K562 (cell line): ENCODE measurements around the gene SETSIP. TPM values are rescaled to one million over a fixed set of nuclear protein-coding genes. Genes with fewer than 3 reads are reported as not detected.

Experiments used
- CREM ChIP-seq: IDR thresholded peaks from 2 replicates; pipeline ENCODE4 v1.6.1; 2014; ENCODE audit warnings: antibody characterized with exemption, low read depth
- EP400 ChIP-seq: fragments of 450-650 bp; IDR thresholded peaks from 2 replicates; pipeline ENCODE4 v1.6.1; 2017; ENCODE audit warnings: antibody characterized with exemption, mild to moderate bottlenecking, moderate library complexity
- FOXJ2 ChIP-seq: fragments of 200-800 bp; sonication (Bioruptor generic); IDR thresholded peaks from 2 replicates; pipeline ENCODE4 v1.6.1; 2016; ENCODE audit warnings: missing genetic modification characterization, missing compliant biosample characterization
- HDGF ChIP-seq: fragments of 450-650 bp; IDR thresholded peaks from 2 replicates; pipeline ENCODE4 v1.6.1; 2016
- HEY1 ChIP-seq: fragments of 250-450 bp; sonication (Bioruptor Pico); IDR thresholded peaks from 2 replicates; pipeline ENCODE4 v1.5.0; 2020; ENCODE audit warnings: mild to moderate bottlenecking, moderate library complexity, borderline replicate concordance
- NCOR1 ChIP-seq: fragments of 450-650 bp; IDR thresholded peaks from 2 replicates; pipeline ENCODE4 v1.6.1; 2016; ENCODE audit warnings: mild to moderate bottlenecking, moderate library complexity
- NRF1 ChIP-seq, 2 experiments: fragments of 450-650 bp; IDR thresholded peaks in 1 of 2; conservative IDR thresholded peaks in 1 of 2; 2 replicates each; pipeline ENCODE4 v1.6.1; 2014; ENCODE audit warnings: mild to moderate bottlenecking in 2 of 2
- POLR2A ChIP-seq: fragments of 450-650 bp; conservative IDR thresholded peaks from 2 replicates; pipeline ENCODE4 v1.6.1; 2016
- POLR2G ChIP-seq: fragments of 200-400 bp; formaldehyde crosslinking; IDR thresholded peaks from 2 replicates; pipeline ENCODE4 v1.6.1; 2017; ENCODE audit warnings: low read depth, mild to moderate bottlenecking, antibody characterized with exemption, low read length, moderate library complexity
- SRF ChIP-seq, 2 experiments: fragments of 250-450, 450-650 bp in 1 of 2; sonication (Bioruptor Pico) in 1 of 2; sonication (generic) in 1 of 2; formaldehyde crosslinking; IDR thresholded peaks; 2 replicates each; pipeline versions ENCODE4 v1.5.0 to v1.5.1; 2020 to 2022; ENCODE audit warnings: mild to moderate bottlenecking in 1 of 2, missing genetic modification reagents in 1 of 2
- ZNF212 ChIP-seq: fragments of 450-650 bp; formaldehyde crosslinking; IDR thresholded peaks from 2 replicates; pipeline ENCODE4 v1.4.0; 2020; ENCODE audit warnings: mild to moderate bottlenecking
- polyA plus RNA-seq, 8 experiments: library from polyadenylated mRNA; depleted of rRNA in 4 of 8; stranded (reverse) in 5 of 8; unstranded in 3 of 8; fragments of >200 nt; fragmentation: Nextera tagmentation in 2 of 8; fragmentation: Illumina TruSeq in 1 of 8; extraction: Ambion mirVana in 2 of 8; extraction: Trizol in 1 of 8; gene quantifications; 2 replicates each; pipeline versions ENCODE4 v1.2.1 to v1.2.3, GENCODE V29; 2011 to 2014; ENCODE audit warnings: inconsistent platforms in 1 of 8, missing spikeins in 1 of 8
- total RNA-seq, 7 experiments: library from RNA; depleted of rRNA in 6 of 7; stranded (reverse); fragments of >200 nt in 6 of 7; fragmentation: Illumina TruSeq in 2 of 7; extraction: Trizol in 2 of 7; gene quantifications; 2 replicates each; pipeline versions ENCODE4 v1.2.1 to v1.2.3, GENCODE V29; 2011 to 2021; ENCODE audit warnings: low replicate concordance in 1 of 7
- TF ChIP-seq, protein P1 (sequence below): fragments of 200-800 bp; sonication (Bioruptor generic); IDR thresholded peaks from 2 replicates; pipeline ENCODE4 v1.6.1; 2017; ENCODE audit warnings: missing genetic modification characterization, missing compliant biosample characterization
- TF ChIP-seq, protein P2 (sequence below): fragments of 450-650 bp; IDR thresholded peaks from 2 replicates; pipeline ENCODE4 v1.6.1; 2016; ENCODE audit warnings: mild to moderate bottlenecking, moderate library complexity
- TF ChIP-seq, protein P3 (sequence below): sonication (generic); formaldehyde crosslinking; IDR thresholded peaks from 2 replicates; pipeline ENCODE4 v1.8.0; 2022; ENCODE audit warnings: missing genetic modification reagents, mild to moderate bottlenecking, borderline replicate concordance

The SETSIP gene
- total and polyA plus RNA-seq, 9 of the 15 experiments (the other 6 are each of a cell fraction or from before 2014, with no cell fraction given) = 0.22 to 0.43 TPM; not detected in 7

DNA sequence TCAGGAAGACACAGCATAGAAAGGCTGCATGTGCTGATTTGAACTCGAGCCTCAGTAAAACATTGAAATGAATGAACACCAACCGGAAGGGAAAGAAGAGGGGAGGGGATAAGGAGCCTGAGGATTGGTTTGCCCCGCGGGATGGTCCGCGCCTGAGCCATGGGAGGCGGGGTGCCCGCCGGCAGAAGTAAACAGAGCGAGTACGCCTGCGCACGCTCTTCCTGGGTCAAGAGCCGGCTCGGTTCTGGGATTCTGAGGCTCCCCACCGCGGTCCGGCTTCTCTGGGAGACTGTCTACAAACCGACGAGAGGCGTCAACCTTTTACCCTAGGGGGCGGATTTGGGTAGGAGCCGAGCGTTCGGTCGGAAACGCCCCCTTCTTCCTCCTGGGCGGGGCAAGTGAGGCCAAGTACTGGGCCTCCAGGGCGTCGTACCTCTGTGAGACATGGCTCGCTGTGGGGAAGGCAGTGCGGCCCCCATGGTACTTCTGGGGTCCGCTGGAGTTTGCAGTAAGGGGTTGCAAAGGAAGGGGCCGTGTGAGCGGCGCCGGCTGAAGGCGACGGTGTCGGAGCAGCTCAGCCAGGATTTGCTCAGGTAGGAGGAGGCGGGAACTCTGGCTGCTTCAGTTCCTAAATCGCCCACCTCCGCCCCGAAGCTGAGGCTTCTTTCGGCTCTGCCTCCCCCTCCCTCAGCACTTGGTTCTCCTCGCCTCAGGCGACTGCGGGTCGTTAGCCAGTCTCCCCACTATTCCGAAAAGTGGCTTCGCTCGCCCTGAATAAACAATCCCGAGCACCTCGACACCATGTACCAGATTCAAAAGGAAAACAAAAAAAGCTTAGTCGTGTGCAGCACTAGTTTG is 5.1 kb upstream of the SETSIP start, which contains the start of gene BTBD8 (continued):
- TF ChIP-seq, protein P1, sequence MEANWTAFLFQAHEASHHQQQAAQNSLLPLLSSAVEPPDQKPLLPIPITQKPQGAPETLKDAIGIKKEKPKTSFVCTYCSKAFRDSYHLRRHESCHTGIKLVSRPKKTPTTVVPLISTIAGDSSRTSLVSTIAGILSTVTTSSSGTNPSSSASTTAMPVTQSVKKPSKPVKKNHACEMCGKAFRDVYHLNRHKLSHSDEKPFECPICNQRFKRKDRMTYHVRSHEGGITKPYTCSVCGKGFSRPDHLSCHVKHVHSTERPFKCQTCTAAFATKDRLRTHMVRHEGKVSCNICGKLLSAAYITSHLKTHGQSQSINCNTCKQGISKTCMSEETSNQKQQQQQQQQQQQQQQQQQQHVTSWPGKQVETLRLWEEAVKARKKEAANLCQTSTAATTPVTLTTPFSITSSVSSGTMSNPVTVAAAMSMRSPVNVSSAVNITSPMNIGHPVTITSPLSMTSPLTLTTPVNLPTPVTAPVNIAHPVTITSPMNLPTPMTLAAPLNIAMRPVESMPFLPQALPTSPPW = peak; percentile 67
- TF ChIP-seq, protein P2, sequence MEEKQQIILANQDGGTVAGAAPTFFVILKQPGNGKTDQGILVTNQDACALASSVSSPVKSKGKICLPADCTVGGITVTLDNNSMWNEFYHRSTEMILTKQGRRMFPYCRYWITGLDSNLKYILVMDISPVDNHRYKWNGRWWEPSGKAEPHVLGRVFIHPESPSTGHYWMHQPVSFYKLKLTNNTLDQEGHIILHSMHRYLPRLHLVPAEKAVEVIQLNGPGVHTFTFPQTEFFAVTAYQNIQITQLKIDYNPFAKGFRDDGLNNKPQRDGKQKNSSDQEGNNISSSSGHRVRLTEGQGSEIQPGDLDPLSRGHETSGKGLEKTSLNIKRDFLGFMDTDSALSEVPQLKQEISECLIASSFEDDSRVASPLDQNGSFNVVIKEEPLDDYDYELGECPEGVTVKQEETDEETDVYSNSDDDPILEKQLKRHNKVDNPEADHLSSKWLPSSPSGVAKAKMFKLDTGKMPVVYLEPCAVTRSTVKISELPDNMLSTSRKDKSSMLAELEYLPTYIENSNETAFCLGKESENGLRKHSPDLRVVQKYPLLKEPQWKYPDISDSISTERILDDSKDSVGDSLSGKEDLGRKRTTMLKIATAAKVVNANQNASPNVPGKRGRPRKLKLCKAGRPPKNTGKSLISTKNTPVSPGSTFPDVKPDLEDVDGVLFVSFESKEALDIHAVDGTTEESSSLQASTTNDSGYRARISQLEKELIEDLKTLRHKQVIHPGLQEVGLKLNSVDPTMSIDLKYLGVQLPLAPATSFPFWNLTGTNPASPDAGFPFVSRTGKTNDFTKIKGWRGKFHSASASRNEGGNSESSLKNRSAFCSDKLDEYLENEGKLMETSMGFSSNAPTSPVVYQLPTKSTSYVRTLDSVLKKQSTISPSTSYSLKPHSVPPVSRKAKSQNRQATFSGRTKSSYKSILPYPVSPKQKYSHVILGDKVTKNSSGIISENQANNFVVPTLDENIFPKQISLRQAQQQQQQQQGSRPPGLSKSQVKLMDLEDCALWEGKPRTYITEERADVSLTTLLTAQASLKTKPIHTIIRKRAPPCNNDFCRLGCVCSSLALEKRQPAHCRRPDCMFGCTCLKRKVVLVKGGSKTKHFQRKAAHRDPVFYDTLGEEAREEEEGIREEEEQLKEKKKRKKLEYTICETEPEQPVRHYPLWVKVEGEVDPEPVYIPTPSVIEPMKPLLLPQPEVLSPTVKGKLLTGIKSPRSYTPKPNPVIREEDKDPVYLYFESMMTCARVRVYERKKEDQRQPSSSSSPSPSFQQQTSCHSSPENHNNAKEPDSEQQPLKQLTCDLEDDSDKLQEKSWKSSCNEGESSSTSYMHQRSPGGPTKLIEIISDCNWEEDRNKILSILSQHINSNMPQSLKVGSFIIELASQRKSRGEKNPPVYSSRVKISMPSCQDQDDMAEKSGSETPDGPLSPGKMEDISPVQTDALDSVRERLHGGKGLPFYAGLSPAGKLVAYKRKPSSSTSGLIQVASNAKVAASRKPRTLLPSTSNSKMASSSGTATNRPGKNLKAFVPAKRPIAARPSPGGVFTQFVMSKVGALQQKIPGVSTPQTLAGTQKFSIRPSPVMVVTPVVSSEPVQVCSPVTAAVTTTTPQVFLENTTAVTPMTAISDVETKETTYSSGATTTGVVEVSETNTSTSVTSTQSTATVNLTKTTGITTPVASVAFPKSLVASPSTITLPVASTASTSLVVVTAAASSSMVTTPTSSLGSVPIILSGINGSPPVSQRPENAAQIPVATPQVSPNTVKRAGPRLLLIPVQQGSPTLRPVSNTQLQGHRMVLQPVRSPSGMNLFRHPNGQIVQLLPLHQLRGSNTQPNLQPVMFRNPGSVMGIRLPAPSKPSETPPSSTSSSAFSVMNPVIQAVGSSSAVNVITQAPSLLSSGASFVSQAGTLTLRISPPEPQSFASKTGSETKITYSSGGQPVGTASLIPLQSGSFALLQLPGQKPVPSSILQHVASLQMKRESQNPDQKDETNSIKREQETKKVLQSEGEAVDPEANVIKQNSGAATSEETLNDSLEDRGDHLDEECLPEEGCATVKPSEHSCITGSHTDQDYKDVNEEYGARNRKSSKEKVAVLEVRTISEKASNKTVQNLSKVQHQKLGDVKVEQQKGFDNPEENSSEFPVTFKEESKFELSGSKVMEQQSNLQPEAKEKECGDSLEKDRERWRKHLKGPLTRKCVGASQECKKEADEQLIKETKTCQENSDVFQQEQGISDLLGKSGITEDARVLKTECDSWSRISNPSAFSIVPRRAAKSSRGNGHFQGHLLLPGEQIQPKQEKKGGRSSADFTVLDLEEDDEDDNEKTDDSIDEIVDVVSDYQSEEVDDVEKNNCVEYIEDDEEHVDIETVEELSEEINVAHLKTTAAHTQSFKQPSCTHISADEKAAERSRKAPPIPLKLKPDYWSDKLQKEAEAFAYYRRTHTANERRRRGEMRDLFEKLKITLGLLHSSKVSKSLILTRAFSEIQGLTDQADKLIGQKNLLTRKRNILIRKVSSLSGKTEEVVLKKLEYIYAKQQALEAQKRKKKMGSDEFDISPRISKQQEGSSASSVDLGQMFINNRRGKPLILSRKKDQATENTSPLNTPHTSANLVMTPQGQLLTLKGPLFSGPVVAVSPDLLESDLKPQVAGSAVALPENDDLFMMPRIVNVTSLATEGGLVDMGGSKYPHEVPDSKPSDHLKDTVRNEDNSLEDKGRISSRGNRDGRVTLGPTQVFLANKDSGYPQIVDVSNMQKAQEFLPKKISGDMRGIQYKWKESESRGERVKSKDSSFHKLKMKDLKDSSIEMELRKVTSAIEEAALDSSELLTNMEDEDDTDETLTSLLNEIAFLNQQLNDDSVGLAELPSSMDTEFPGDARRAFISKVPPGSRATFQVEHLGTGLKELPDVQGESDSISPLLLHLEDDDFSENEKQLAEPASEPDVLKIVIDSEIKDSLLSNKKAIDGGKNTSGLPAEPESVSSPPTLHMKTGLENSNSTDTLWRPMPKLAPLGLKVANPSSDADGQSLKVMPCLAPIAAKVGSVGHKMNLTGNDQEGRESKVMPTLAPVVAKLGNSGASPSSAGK = peak; percentile 72
- TF ChIP-seq NRF1 (conservative IDR thresholded peaks at IDR 0.05 in 1 of 2, IDR thresholded peaks at IDR 0.05 in 1 of 2) (peak; percentile 94 to 95), CREM (0 out of 2 replicates have a peak, but pooled peaks have one; percentile 9), NCOR1 (no peak; the same call in 1 of the 2 replicates), EP400 (peak; percentile 51), HEY1 (CRISPR knock-in tag) (no peak), POLR2A (peak; percentile 76), POLR2G (peak; percentile 90), ZNF212 (CRISPR knock-in tag) (no peak), HDGF (no peak), SRF (CRISPR knock-in tag; IDR thresholded peaks at IDR 0.05) (peak in 1 of 2 experiments; percentile 57; a peak in 1 of 4 replicates), FOXJ2 (tag) (peak; percentile 77)
- TF ChIP-seq, protein P3, sequence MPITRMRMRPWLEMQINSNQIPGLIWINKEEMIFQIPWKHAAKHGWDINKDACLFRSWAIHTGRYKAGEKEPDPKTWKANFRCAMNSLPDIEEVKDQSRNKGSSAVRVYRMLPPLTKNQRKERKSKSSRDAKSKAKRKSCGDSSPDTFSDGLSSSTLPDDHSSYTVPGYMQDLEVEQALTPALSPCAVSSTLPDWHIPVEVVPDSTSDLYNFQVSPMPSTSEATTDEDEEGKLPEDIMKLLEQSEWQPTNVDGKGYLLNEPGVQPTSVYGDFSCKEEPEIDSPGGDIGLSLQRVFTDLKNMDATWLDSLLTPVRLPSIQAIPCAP (CRISPR knock-in tag) = no peak
